Naive thymus-derived CD4-positive, alpha-beta T cell (primary cell): ENCODE data around the gene AQP4. TPM values are rescaled to one million over a fixed set of nuclear protein-coding genes. Genes with fewer than 3 reads are reported as not detected.

ENCODE experiments used
- ATAC-seq: fragments of 150-1000 bp; cut with Tn5 transposase; 2 replicates; pipeline ENCODE4 v1.10.0; 2021; ENCODE audit warnings: mild to moderate bottlenecking, moderate library complexity
- CTCF ChIA-PET: fragments of 350-600 bp; sonication (Branson Sonifier 250); formaldehyde crosslinking; loops from one replicate; lab custom pipeline; 2021; ENCODE audit warnings: antibody characterized with exemption; lab: Charles Lee
- POLR2A ChIA-PET: fragments of 350-600 bp; sonication (Branson Sonifier 250); formaldehyde crosslinking; loops from one replicate; lab custom pipeline; 2021; ENCODE audit warnings: antibody characterized with exemption, inconsistent platforms; lab: Charles Lee
- DNase-seq, 9 donors: peaks; one replicate each; pipeline versions ENCODE4 v3.0.0 to v3.0.0-alpha.2; 2020 to 2022; ENCODE audit warnings: mixed read lengths in 1 of 9
- H3K27ac ChIP-seq: one replicate; pipeline ENCODE4 v1.7.0; 2013; ENCODE audit warnings: mild to moderate bottlenecking, low read depth, low read length, moderate library complexity
- H3K27me3 ChIP-seq, 2 donors: one replicate each; pipeline ENCODE4 v1.7.0; 2013; ENCODE audit warnings: low read length in 2 of 2, mild to moderate bottlenecking in 2 of 2, moderate library complexity in 2 of 2; ENCODE audit not compliant: control insufficient read depth in 2 of 2, insufficient read depth in 2 of 2
- H3K36me3 ChIP-seq, 3 experiments: 1 replicate in 2 of 3; 2 replicates in 1 of 3; pipeline ENCODE4 v1.7.0; 2013; ENCODE audit warnings: low read length in 3 of 3, mild to moderate bottlenecking in 3 of 3, moderate library complexity in 1 of 3; ENCODE audit not compliant: insufficient read depth in 3 of 3, control insufficient read depth in 2 of 3
- H3K4me1 ChIP-seq, 2 donors: one replicate each; pipeline ENCODE4 v1.7.0; 2013; ENCODE audit warnings: low read length in 2 of 2, mild to moderate bottlenecking in 2 of 2, moderate library complexity in 1 of 2; ENCODE audit not compliant: control insufficient read depth in 2 of 2, insufficient read depth in 2 of 2
- H3K4me3 ChIP-seq: 2 replicates; pipeline ENCODE4 v1.7.0; 2013; ENCODE audit warnings: mild to moderate bottlenecking, low read length
- H3K9me3 ChIP-seq, 3 experiments: 1 replicate in 2 of 3; 2 replicates in 1 of 3; pipeline ENCODE4 v1.7.0; 2013; ENCODE audit warnings: low read length in 3 of 3; ENCODE audit not compliant: control insufficient read depth in 2 of 3
- H3K27ac Mint-ChIP-seq, 9 donors: one replicate each; pipeline ENCODE4 v1.8.0; 2020 to 2022; ENCODE audit warnings: mixed read lengths in 9 of 9, mild to moderate bottlenecking in 8 of 9, moderate library complexity in 5 of 9, inconsistent platforms in 2 of 9
- H3K27me3 Mint-ChIP-seq, 5 donors: one replicate each; pipeline ENCODE4 v1.8.0; 2021 to 2022; ENCODE audit warnings: mixed read lengths in 5 of 5, mild to moderate bottlenecking in 1 of 5
- H3K36me3 Mint-ChIP-seq, 5 donors: one replicate each; pipeline ENCODE4 v1.8.0; 2020 to 2022; ENCODE audit warnings: mixed read lengths in 5 of 5, mild to moderate bottlenecking in 3 of 5, inconsistent platforms in 1 of 5
- H3K4me1 Mint-ChIP-seq, 7 donors: one replicate each; pipeline ENCODE4 v1.8.0; 2020 to 2022; ENCODE audit warnings: mixed read lengths in 7 of 7, mild to moderate bottlenecking in 3 of 7, inconsistent platforms in 1 of 7
- H3K4me3 Mint-ChIP-seq, 10 donors: one replicate each; pipeline ENCODE4 v1.8.0; 2020 to 2022; ENCODE audit warnings: mild to moderate bottlenecking in 10 of 10, mixed read lengths in 10 of 10, moderate library complexity in 6 of 10, inconsistent platforms in 2 of 10
- H3K9me3 Mint-ChIP-seq, 11 donors: one replicate each; pipeline ENCODE4 v1.8.0; 2020 to 2022; ENCODE audit warnings: mixed read lengths in 11 of 11, mild to moderate bottlenecking in 4 of 11, inconsistent platforms in 1 of 11, moderate library complexity in 1 of 11
- intact Hi-C, 2 donors: fragments of 100-400 bp; cut with micrococcal nuclease; formaldehyde crosslinking; loops; one replicate each; pipeline ENCODE4 v1.15.1; 2023
- polyA plus RNA-seq, 2 donors: library from polyadenylated mRNA; unstranded; fragments of 300-500 nt; fragmentation: Illumina TruSeq; gene quantifications; one replicate each; pipeline ENCODE4 v1.2.3, GENCODE V29; 2021
- total RNA-seq, 6 experiments: library from RNA in 5 of 6; stranded (reverse) in 5 of 6; gene quantifications; 1 replicate in 5 of 6; 2 replicates in 1 of 6; pipeline ENCODE4 v1.2.3 and lab custom pipeline; 2021 to 2026

AQP4 gene
- total RNA-seq: not detected
- not detected for polyA plus RNA-seq
- not detected for total RNA-seq (lab: John Stamatoyannopoulos, UW)

GRCh38 chr18:26865557-26865956 lies at the start of gene AQP4:
TSS of gene AQP4 (minus strand) at chr18:26865707. CDS start at chr18:26865689, 18 bp downstream.
- CTCF ChIA-PET: interaction anchor here (0.6 kb wide), 1 partner anchor 355 kb away, joined by 3 read pairs; no protein-coding TSS in a partner anchor

DNA sequence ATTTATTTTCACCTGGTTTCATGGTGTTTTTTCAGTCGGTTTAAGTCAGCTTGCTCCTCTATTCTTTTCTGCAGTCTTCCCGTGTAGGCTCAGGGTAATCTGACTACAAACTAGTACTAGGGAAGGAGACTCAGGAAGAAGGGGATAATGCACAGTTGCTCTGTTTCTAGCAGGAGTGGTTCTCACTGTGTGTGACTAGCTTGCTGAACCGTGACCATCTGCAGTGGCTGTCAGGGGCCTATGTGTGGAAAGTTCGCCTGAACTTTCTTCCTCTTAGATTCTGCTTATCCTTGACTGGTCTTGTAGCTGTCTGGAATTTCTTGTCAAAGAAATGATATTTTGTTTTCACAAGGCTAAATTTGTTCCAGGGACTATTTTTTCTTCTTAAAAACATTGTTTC lies 46.3 kb upstream of the AQP4 start:
- H3K4me3 Mint-ChIP-seq: no peak overlapping the region
- H3K27me3 Mint-ChIP-seq: no peaks in the 10 kb centered on the region
- intact Hi-C loops: no loop called here
- H3K27ac Mint-ChIP-seq: no peak overlapping the region
- POLR2A ChIA-PET: no interaction called here
- DNase-seq (no peak), ATAC-seq (no peak)
- H3K9me3 ChIP-seq: no peaks in the 10 kb centered on the region
- no peak overlapping the region for H3K4me3 ChIP-seq
- no peaks in the 10 kb centered on the region for H3K27me3 ChIP-seq
- no peaks in the 10 kb centered on the region for H3K4me1 ChIP-seq
- H3K4me1 Mint-ChIP-seq: no peaks in the 10 kb centered on the region
- peaks cover 0 to 3% (median 0%) of the 10 kb centered on the region in 5 donors for H3K36me3 Mint-ChIP-seq
- CTCF ChIA-PET: interaction anchor here (0.7 kb wide), 1 partner anchor 12 kb away, joined by 3 read pairs; no protein-coding TSS in a partner anchor
- H3K36me3 ChIP-seq: no peaks in the 10 kb centered on the region
- no peak overlapping the region for H3K27ac ChIP-seq
- peaks cover 0 to 11% (median 3%) of the 10 kb centered on the region in 11 donors for H3K9me3 Mint-ChIP-seq

More at GRCh38 chr18:26865557-26865956, at the start of gene AQP4:
- Mint-ChIP-seq H3K27ac (no peak within 1 kb of the TSS), H3K36me3 (no peaks in the 10 kb centered on the region), H3K4me3 (no peak within 1 kb of the TSS), H3K9me3 (peaks cover 0 to 5% (median 0%) of the 10 kb centered on the region in 11 donors), H3K4me1 (peaks cover 0 to 5% (median 0%) of the 10 kb centered on the region in 7 donors), H3K27me3 (peaks cover 12 to 42% (median 26%) of the 10 kb centered on the region in 5 donors)
- Histone ChIP-seq H3K9me3 (no peaks in the 10 kb centered on the region), H3K27ac (no peak within 1 kb of the TSS), H3K4me3 (no peak within 1 kb of the TSS), H3K4me1 (no peaks in the 10 kb centered on the region), H3K27me3 (no peaks in the 10 kb centered on the region), H3K36me3 (no peaks in the 10 kb centered on the region)
- no peak for DNase-seq
- POLR2A ChIA-PET: no interaction called here
- ATAC-seq: no peak
- intact Hi-C loops: no loop called here

- Histone ChIP-seq H3K4me1 (no peaks in the 10 kb centered on the region), H3K27me3 (no peaks in the 10 kb centered on the region), H3K4me3 (no peak overlapping the region), H3K36me3 (no peaks in the 10 kb centered on the region), H3K9me3 (no peaks in the 10 kb centered on the region), H3K27ac (no peak overlapping the region)
- intact Hi-C loops: no loop called here
- no peaks in the 10 kb centered on the region for H3K4me1 Mint-ChIP-seq
- ATAC-seq (no peak), DNase-seq (no peak)
- POLR2A ChIA-PET: no interaction called here
- no peaks in the 10 kb centered on the region for H3K27me3 Mint-ChIP-seq
- H3K27ac Mint-ChIP-seq: no peak overlapping the region
- H3K4me3 Mint-ChIP-seq: no peak overlapping the region
- H3K9me3 Mint-ChIP-seq: peaks cover 0 to 16% (median 4%) of the 10 kb centered on the region in 11 donors
- H3K36me3 Mint-ChIP-seq: peaks cover 0 to 4% (median 0%) of the 10 kb centered on the region in 5 donors
- CTCF ChIA-PET: no interaction called here
Observed at GRCh38 chr18:26909599-26910290, 44.2 kb upstream of the AQP4 start.

DNA sequence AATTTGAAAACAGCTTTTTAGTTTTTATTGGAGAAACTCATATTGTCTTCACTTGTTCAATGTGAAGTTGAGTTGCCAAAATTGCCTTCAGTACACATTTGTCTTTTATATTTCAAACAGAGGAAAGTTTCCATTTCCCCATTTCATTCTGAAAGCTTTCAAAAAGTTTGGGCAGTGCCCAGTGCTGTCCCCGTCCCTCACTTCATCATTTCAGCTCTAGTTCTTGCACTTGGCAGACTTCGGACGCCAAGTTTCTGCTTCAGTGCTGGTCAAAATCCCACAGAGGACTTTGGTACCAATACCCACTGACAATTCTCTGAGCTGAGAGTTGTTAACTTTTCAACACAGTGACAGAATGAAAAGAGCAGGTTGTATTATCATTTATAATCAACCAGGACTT lies 43.4 kb upstream of the AQP4 start:
- Histone ChIP-seq H3K4me1 (no peaks in the 10 kb centered on the region), H3K9me3 (no peaks in the 10 kb centered on the region), H3K27ac (no peak overlapping the region), H3K27me3 (no peaks in the 10 kb centered on the region), H3K4me3 (no peak overlapping the region), H3K36me3 (no peaks in the 10 kb centered on the region)
- Mint-ChIP-seq H3K27me3 (no peaks in the 10 kb centered on the region), H3K36me3 (peaks cover 0 to 4% (median 0%) of the 10 kb centered on the region in 5 donors), H3K4me1 (no peaks in the 10 kb centered on the region), H3K9me3 (peaks cover 0 to 24% (median 9%) of the 10 kb centered on the region in 11 donors), H3K27ac (no peak overlapping the region), H3K4me3 (no peak overlapping the region)
- intact Hi-C loops: no loop called here
- ChIA-PET POLR2A (no interaction called here), CTCF (no interaction called here)
- DNase-seq: no peak
- ATAC-seq: no peak

- Mint-ChIP-seq H3K4me3 (no peak overlapping the region), H3K4me1 (no peaks in the 10 kb centered on the region), H3K36me3 (peaks cover 0 to 4% (median 0%) of the 10 kb centered on the region in 5 donors), H3K27ac (no peak overlapping the region), H3K9me3 (peaks cover 3 to 35% (median 9%) of the 10 kb centered on the region in 11 donors), H3K27me3 (no peaks in the 10 kb centered on the region)
- no peak overlapping the region for H3K4me3 ChIP-seq
- CTCF ChIA-PET: no interaction called here
- no peaks in the 10 kb centered on the region for H3K27me3 ChIP-seq
- no peaks in the 10 kb centered on the region for H3K36me3 ChIP-seq
- POLR2A ChIA-PET: no interaction called here
- H3K4me1 ChIP-seq: no peaks in the 10 kb centered on the region
- intact Hi-C loops: no loop called here
- no peak for DNase-seq
- no peak for ATAC-seq
- no peak overlapping the region for H3K27ac ChIP-seq
- no peaks in the 10 kb centered on the region for H3K9me3 ChIP-seq
Observed at GRCh38 chr18:26902291-26902690, 36.8 kb upstream of the AQP4 start.

GRCh38 chr18:26901020-26901419 lies 35.5 kb upstream of the AQP4 start:
- Mint-ChIP-seq H3K4me1 (no peaks in the 10 kb centered on the region), H3K27ac (no peak overlapping the region), H3K9me3 (peaks cover 0 to 34% (median 6%) of the 10 kb centered on the region in 11 donors), H3K27me3 (no peaks in the 10 kb centered on the region), H3K36me3 (no peaks in the 10 kb centered on the region), H3K4me3 (no peak overlapping the region)
- intact Hi-C loops: no loop called here
- Histone ChIP-seq H3K4me1 (no peaks in the 10 kb centered on the region), H3K27ac (no peak overlapping the region), H3K9me3 (no peaks in the 10 kb centered on the region), H3K36me3 (no peaks in the 10 kb centered on the region), H3K27me3 (no peaks in the 10 kb centered on the region), H3K4me3 (no peak overlapping the region)
- ChIA-PET POLR2A (no interaction called here), CTCF (no interaction called here)
- DNase-seq (no peak), ATAC-seq (no peak)

GRCh38 chr18:26894426-26894825 lies 28.9 kb upstream of the AQP4 start:
- Histone ChIP-seq H3K36me3 (no peaks in the 10 kb centered on the region), H3K9me3 (no peaks in the 10 kb centered on the region), H3K4me3 (no peak overlapping the region), H3K27me3 (no peaks in the 10 kb centered on the region), H3K27ac (no peak overlapping the region), H3K4me1 (no peaks in the 10 kb centered on the region)
- Mint-ChIP-seq H3K4me3 (no peak overlapping the region), H3K36me3 (no peaks in the 10 kb centered on the region), H3K27ac (no peak overlapping the region), H3K27me3 (no peaks in the 10 kb centered on the region), H3K9me3 (peaks cover 0 to 5% (median 0%) of the 10 kb centered on the region in 11 donors), H3K4me1 (no peaks in the 10 kb centered on the region)
- POLR2A ChIA-PET: no interaction called here
- DNase-seq (no peak), ATAC-seq (no peak)
- intact Hi-C loops: no loop called here
- CTCF ChIA-PET: no interaction called here
